Measurements from ENCODE around the gene HNRNPH3. TPM values are rescaled to one million over a fixed set of nuclear protein-coding genes. Genes with fewer than 3 reads are reported as not detected.

Gene HNRNPH3
- total and polyA plus RNA-seq, 5 donors: 81.1 to 134 (median 100) TPM

Other genes starting within 250 kb of the HNRNPH3 start
- 100 to 1,000 TPM in 1 of 4 donors, 10 to 100 TPM in 3; 81.6 to 134 (median 84.8) TPM for gene MYPN, start 222.6 kb upstream of the HNRNPH3 start, total RNA-seq
- 27.2 TPM for gene MYPN, start 222.6 kb upstream of the HNRNPH3 start, polyA plus RNA-seq
- gene ATOH7, start 100.0 kb upstream of the HNRNPH3 start, total RNA-seq: not detected
- 0.05 TPM for gene ATOH7, start 100.0 kb upstream of the HNRNPH3 start, polyA plus RNA-seq
- gene PBLD, start 864 bp downstream of the HNRNPH3 start, total RNA-seq: 1 to 10 TPM; 2.9 to 5.5 (median 4.0) TPM
- gene PBLD, start 864 bp downstream of the HNRNPH3 start, polyA plus RNA-seq: 2.4 TPM
- gene RUFY2, start 75.2 kb downstream of the HNRNPH3 start, total RNA-seq: 10 to 100 TPM in 2 of 4 donors, 1 to 10 TPM in 2; 9.3 to 11.7 (median 10.5) TPM
- 4.6 TPM for gene RUFY2, start 75.2 kb downstream of the HNRNPH3 start, polyA plus RNA-seq
- 1 to 10 TPM; 1.8 to 3.8 (median 2.5) TPM for gene DNA2, start 139.9 kb downstream of the HNRNPH3 start, total RNA-seq
- 0.97 TPM for gene DNA2, start 139.9 kb downstream of the HNRNPH3 start, polyA plus RNA-seq
- gene SLC25A16, start 195.5 kb downstream of the HNRNPH3 start, total RNA-seq: 10 to 100 TPM; 16.3 to 21.8 (median 18.9) TPM
- gene SLC25A16, start 195.5 kb downstream of the HNRNPH3 start, polyA plus RNA-seq: 11.1 TPM
- 1 to 10 TPM; 2.8 to 5.2 (median 4.5) TPM for gene TET1, start 228.3 kb downstream of the HNRNPH3 start, total RNA-seq
- 0.32 TPM for gene TET1, start 228.3 kb downstream of the HNRNPH3 start, polyA plus RNA-seq

All from right cardiac atrium (tissue), 5 donors.